ENCODE data around the gene CNNM1. TPM values are rescaled to one million over a fixed set of nuclear protein-coding genes. Genes with fewer than 3 reads are reported as not detected.

CNNM1 gene
- total RNA-seq, 4 donors from 2014 or later, result 0.88 to 1.7 (median 1.5) TPM; not detected in 1

GRCh38 chr10:99432047-99432446, 102.9 kb downstream of the CNNM1 start:
- Histone ChIP-seq H3K27ac (peak overlapping the region in 1 of 2 donors; percentile 70), H3K9me3 (no peaks in the 10 kb centered on the region), H3K4me1 (no peaks in the 10 kb centered on the region), H3K4me3 (no peak overlapping the region), H3K36me3 (no peaks in the 10 kb centered on the region), H3K27me3 (no peaks in the 10 kb centered on the region)
- intact Hi-C loops (cut with DNase I; ENCODE audit: low total_unique reads), result loop anchor here (10.0 kb wide), 1 partner anchor 283 kb away; no protein-coding TSS in a partner anchor
- TF ChIP-seq CTCF (IDR thresholded peaks at IDR 0.05) (no peak), POLR2A (IDR thresholded peaks at IDR 0.05) (no peak)
- no peak for DNase-seq

- H3K4me1 ChIP-seq, result no peaks in the 10 kb centered on the region
- H3K36me3 ChIP-seq, result no peaks in the 10 kb centered on the region
- TF ChIP-seq CTCF (IDR thresholded peaks at IDR 0.05) (no peak), POLR2A (IDR thresholded peaks at IDR 0.05) (no peak)
- DNase-seq, result no peak
- H3K4me3 ChIP-seq, result no peak overlapping the region
- intact Hi-C loops (cut with DNase I; ENCODE audit: low total_unique reads), result loop anchor here (10.0 kb wide), 1 partner anchor 282 kb away; no protein-coding TSS in a partner anchor
- no peaks in the 10 kb centered on the region for H3K9me3 ChIP-seq
- H3K27me3 ChIP-seq, result no peaks in the 10 kb centered on the region
- H3K27ac ChIP-seq, result no peak overlapping the region
Observed at GRCh38 chr10:99432881-99433280, 103.7 kb downstream of the CNNM1 start.

- no peak overlapping the region for H3K27ac ChIP-seq
- H3K4me3 ChIP-seq, result no peak overlapping the region
- H3K27me3 ChIP-seq, result no peaks in the 10 kb centered on the region
- DNase-seq, result no peak
- no peak for TF ChIP-seq POLR2A (IDR thresholded peaks at IDR 0.05)
- no peak for TF ChIP-seq CTCF (IDR thresholded peaks at IDR 0.05)
- H3K9me3 ChIP-seq, result no peaks in the 10 kb centered on the region
- H3K36me3 ChIP-seq, result no peaks in the 10 kb centered on the region
- H3K4me1 ChIP-seq, result no peaks in the 10 kb centered on the region
- intact Hi-C loops (cut with DNase I; ENCODE audit: low total_unique reads), result loop anchor here (10.0 kb wide), 1 partner anchor 281 kb away; no protein-coding TSS in a partner anchor
Observed at GRCh38 chr10:99433378-99434020, 104.3 kb downstream of the CNNM1 start.

- no peaks in the 10 kb centered on the region for H3K4me1 ChIP-seq
- no peak for DNase-seq
Observed at GRCh38 chr10:99435986-99436638, 107.0 kb downstream of the CNNM1 start.

More at GRCh38 chr10:99435986-99436638, 107.0 kb downstream of the CNNM1 start:
- Histone ChIP-seq H3K9me3 (no peaks in the 10 kb centered on the region), H3K4me3 (no peak overlapping the region), H3K27ac (no peak overlapping the region), H3K36me3 (no peaks in the 10 kb centered on the region), H3K27me3 (no peaks in the 10 kb centered on the region)
- TF ChIP-seq CTCF (IDR thresholded peaks at IDR 0.05) (peak; percentile 39 to 58 (median 46)), POLR2A (IDR thresholded peaks at IDR 0.05) (no peak)
- intact Hi-C loops (cut with DNase I; ENCODE audit: low total_unique reads), result loop anchor here (10.0 kb wide), 1 partner anchor 279 kb away; no protein-coding TSS in a partner anchor

All from uterus (tissue), 4 donors.